ENCODE measurements around the gene F5. TPM values are rescaled to one million over a fixed set of nuclear protein-coding genes. Genes with fewer than 3 reads are reported as not detected.

Gene F5
- total RNA-seq, 4 donors from 2014 or later, result 0.79 to 3.0 (median 1.8) TPM

GRCh38 chr1:169588785-169589485 lies 2.7 kb upstream of the F5 start:
- TF ChIP-seq POLR2A (IDR thresholded peaks at IDR 0.05) (no peak), CTCF (IDR thresholded peaks at IDR 0.05) (no peak)
- Histone ChIP-seq H3K4me1 (peaks cover 4 to 10% of the 10 kb centered on the region in 2 donors), H3K9me3 (no peaks in the 10 kb centered on the region), H3K27ac (no peak overlapping the region), H3K36me3 (no peaks in the 10 kb centered on the region), H3K4me3 (replicated peaks in 1 of 3) (no peak overlapping the region), H3K27me3 (no peaks in the 10 kb centered on the region)
- no peak for DNase-seq
- WGBS, 2 donors, result 79 to 81% methylated on average over 4 of the region's 4 CpGs
- intact Hi-C loops (cut with DNase I), result no loop called here

DNA sequence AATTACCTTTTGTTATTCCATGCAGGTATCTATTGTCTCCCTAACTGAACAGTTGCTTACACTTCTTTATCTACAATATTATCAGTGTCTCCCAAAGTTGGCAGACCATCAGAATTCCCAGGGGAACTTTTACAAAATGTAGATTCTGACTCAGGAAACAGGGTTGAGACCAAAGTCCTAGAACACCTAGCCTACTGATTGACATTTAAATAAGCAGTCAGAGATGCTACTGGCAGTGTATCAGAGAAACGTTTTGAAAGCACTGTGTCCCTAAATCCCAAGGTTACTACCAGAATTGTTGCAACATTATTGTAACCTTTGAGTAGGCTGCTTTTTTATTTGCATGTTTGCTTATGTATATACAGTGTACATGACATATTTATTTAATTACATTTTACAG lies 1.8 kb upstream of the F5 start:
- no peaks in the 10 kb centered on the region for H3K9me3 ChIP-seq
- H3K27ac ChIP-seq, result no peak overlapping the region
- TF ChIP-seq POLR2A (IDR thresholded peaks at IDR 0.05) (no peak), CTCF (IDR thresholded peaks at IDR 0.05) (no peak)
- H3K36me3 ChIP-seq, result no peaks in the 10 kb centered on the region
- intact Hi-C loops (cut with DNase I), result no loop called here
- H3K4me1 ChIP-seq, result peaks cover 4 to 10% of the 10 kb centered on the region in 2 donors
- H3K4me3 ChIP-seq (replicated peaks in 1 of 3), result no peak overlapping the region
- no peaks in the 10 kb centered on the region for H3K27me3 ChIP-seq
- WGBS, 2 donors, result 44 to 51% methylated on average over 1 of the region's 1 CpG
- DNase-seq, result no peak

GRCh38 chr1:169586067-169586394 lies 250 bp downstream of the F5 start:
- Histone ChIP-seq H3K4me3 (replicated peaks in 1 of 3) (peak overlapping the region in 1 of 3 donors; percentile 1), H3K27ac (no peak overlapping the region), H3K4me1 (peaks cover 4 to 10% of the 10 kb centered on the region in 2 donors), H3K36me3 (no peaks in the 10 kb centered on the region), H3K27me3 (no peaks in the 10 kb centered on the region), H3K9me3 (no peaks in the 10 kb centered on the region)
- TF ChIP-seq CTCF (IDR thresholded peaks at IDR 0.05), result no peak
- no peak for TF ChIP-seq POLR2A (IDR thresholded peaks at IDR 0.05)
- intact Hi-C loops (cut with DNase I), result no loop called here
- 22 to 26% methylated on average over 4 to 5 of the region's 5 CpGs for WGBS, 2 donors
- DNase-seq, result no peak

DNA sequence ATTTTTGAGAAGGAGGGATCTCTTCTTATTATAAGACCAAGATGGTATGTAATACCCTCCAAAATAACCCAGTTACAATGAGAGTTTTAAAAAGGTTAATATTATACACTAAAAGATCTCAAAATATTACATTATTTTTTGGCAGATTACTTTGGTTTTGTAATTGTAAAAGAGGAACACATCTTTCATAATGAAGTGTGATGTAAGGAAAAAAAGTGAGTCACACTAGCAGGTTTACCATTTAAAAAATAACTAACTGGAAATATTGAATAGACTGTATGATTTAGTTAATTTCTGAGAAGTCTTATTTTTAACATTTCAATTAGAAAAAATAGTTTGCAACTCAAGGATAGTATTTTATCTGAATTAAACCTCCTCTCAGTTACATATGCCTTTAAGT lies 1.1 kb downstream of the F5 start:
- intact Hi-C loops (cut with DNase I), result no loop called here
- peaks cover 4 to 10% of the 10 kb centered on the region in 2 donors for H3K4me1 ChIP-seq
- H3K27ac ChIP-seq, result no peak overlapping the region
- no peak overlapping the region for H3K4me3 ChIP-seq (replicated peaks in 1 of 3)
- no peaks in the 10 kb centered on the region for H3K27me3 ChIP-seq
- no peaks in the 10 kb centered on the region for H3K9me3 ChIP-seq
- H3K36me3 ChIP-seq, result no peaks in the 10 kb centered on the region
- TF ChIP-seq POLR2A (IDR thresholded peaks at IDR 0.05) (no peak), CTCF (IDR thresholded peaks at IDR 0.05) (no peak)
- DNase-seq, result no peak

GRCh38 chr1:169584483-169585144 lies 1.7 kb downstream of the F5 start:
- no peaks in the 10 kb centered on the region for H3K27me3 ChIP-seq
- TF ChIP-seq POLR2A (IDR thresholded peaks at IDR 0.05), result no peak
- no peak for TF ChIP-seq CTCF (IDR thresholded peaks at IDR 0.05)

More at GRCh38 chr1:169584483-169585144, 1.7 kb downstream of the F5 start:
- DNase-seq, result no peak
- H3K9me3 ChIP-seq, result no peaks in the 10 kb centered on the region
- no peak overlapping the region for H3K4me3 ChIP-seq (replicated peaks in 1 of 3)
- WGBS, 2 donors, result 63 to 67% methylated on average over 4 of the region's 4 CpGs
- no peak overlapping the region for H3K27ac ChIP-seq
- intact Hi-C loops (cut with DNase I), result no loop called here
- H3K36me3 ChIP-seq, result no peaks in the 10 kb centered on the region
- H3K4me1 ChIP-seq, result peaks cover 4 to 10% of the 10 kb centered on the region in 2 donors
